Measurements from ENCODE around the gene DDX31.

DDX31 gene

GRCh38 chr9:132632413-132633129 is 37.2 kb downstream of the DDX31 start:
- DNase-seq = no peak

GRCh38 chr9:132631685-132632084 is 38.1 kb downstream of the DDX31 start:
- no peak for DNase-seq

- no peak for DNase-seq
These were observed 38.5 kb downstream of the DDX31 start for GRCh38 chr9:132631280-132631679.

GRCh38 chr9:132630811-132631210 is 39.0 kb downstream of the DDX31 start:
- no peak for DNase-seq

GRCh38 chr9:132630116-132630515 is 39.7 kb downstream of the DDX31 start:
- DNase-seq = no peak

GRCh38 chr9:132628746-132629145 is 41.0 kb downstream of the DDX31 start:
- DNase-seq = no peak

- DNase-seq = no peak
These were observed 42.2 kb downstream of the DDX31 start for GRCh38 chr9:132627594-132627993.

- DNase-seq = no peak
These were observed 42.7 kb downstream of the DDX31 start for GRCh38 chr9:132627106-132627505.

GRCh38 chr9:132626285-132626684 is 43.5 kb downstream of the DDX31 start:
- DNase-seq = no peak

- DNase-seq = no peak
These were observed 47.6 kb downstream of the DDX31 start for GRCh38 chr9:132622159-132622558.

- DNase-seq = no peak
These were observed 53.1 kb downstream of the DDX31 start for GRCh38 chr9:132616725-132617124.

- DNase-seq = no peak
These were observed 54.0 kb downstream of the DDX31 start for GRCh38 chr9:132615774-132616173.

GRCh38 chr9:132614324-132614723 is 55.5 kb downstream of the DDX31 start:
- DNase-seq = no peak

- no peak for DNase-seq
These were observed 59.1 kb downstream of the DDX31 start for GRCh38 chr9:132610661-132611060.

- DNase-seq = no peak
These were observed 60.0 kb downstream of the DDX31 start for GRCh38 chr9:132609829-132610228.

- no peak for DNase-seq
These were observed 60.6 kb downstream of the DDX31 start for GRCh38 chr9:132609184-132609583.

- DNase-seq = no peak
These were observed 63.7 kb downstream of the DDX31 start for GRCh38 chr9:132606066-132606465.

GRCh38 chr9:132605387-132605786 is 64.4 kb downstream of the DDX31 start:
- DNase-seq = no peak

- DNase-seq = no peak
These were observed 67.6 kb downstream of the DDX31 start for GRCh38 chr9:132602207-132602606.

- no peak for DNase-seq
These were observed 69.3 kb downstream of the DDX31 start for GRCh38 chr9:132600326-132600984.

GRCh38 chr9:132597073-132597775 is 72.6 kb downstream of the DDX31 start:
- no peak for DNase-seq

GRCh38 chr9:132596200-132596599 is 73.6 kb downstream of the DDX31 start:
- no peak for DNase-seq

GRCh38 chr9:132595319-132595718 is 74.5 kb downstream of the DDX31 start:
- no peak for DNase-seq

GRCh38 chr9:132594412-132594811 is 75.4 kb downstream of the DDX31 start:
- DNase-seq = no peak

All from SIG-M5 (cell line).